Fibroblast of skin of right quadriceps (primary cell): ENCODE data around the gene AZU1.
A peak's percentile ranks its signal among the peaks of the same experiment; 100 is the strongest.

Experiments
- DNase-seq: peaks from one replicate; pipeline ENCODE4 v3.0.0-alpha.2; 2013

The AZU1 gene

DNA sequence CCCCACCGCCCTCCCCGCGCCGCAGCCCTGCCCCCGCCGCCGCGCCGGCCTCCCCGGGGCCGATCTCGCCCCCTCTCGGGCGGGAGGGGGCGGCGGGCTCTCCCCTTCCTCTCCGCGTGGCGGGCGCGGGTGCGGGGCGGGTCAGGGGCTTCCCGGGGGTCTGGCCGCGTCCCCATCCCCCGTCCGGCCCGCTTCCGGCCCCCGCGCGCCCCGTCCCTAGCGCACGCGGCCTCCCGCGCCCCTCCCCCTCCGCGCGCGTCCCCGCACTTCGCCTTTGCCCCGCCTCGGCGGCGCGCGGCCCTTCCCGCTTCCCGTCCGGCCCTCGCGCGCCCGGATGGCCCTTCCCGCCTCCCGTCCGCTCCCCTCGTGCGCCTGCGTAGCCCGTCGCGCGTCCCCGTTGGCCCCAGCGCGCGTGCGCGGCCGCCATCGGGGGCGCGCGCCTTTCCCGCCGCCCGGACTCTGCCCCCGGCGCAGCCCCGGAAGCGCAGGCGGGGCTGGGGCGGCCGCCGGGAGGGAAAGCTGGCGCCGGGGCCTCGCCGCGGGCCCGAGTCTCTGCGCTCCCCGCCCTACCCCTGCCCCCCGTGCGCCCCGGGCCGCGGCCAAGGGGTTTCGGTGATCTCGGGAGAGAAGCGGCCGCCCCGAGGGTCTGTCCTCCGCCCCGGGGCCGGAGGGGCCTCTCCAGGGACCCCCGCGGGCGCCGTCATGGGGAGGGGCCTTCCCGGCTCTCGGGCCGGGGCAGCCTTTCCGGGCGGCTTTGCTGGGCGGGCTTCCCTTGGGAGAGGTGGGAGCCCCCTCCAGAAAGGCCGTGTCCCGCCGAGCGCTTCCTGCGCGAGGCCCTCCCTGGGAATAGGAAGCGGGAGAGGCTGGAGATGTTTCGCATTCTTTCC, 29.9 kb upstream of the AZU1 start:
- DNase-seq: peak; percentile 93

DNA sequence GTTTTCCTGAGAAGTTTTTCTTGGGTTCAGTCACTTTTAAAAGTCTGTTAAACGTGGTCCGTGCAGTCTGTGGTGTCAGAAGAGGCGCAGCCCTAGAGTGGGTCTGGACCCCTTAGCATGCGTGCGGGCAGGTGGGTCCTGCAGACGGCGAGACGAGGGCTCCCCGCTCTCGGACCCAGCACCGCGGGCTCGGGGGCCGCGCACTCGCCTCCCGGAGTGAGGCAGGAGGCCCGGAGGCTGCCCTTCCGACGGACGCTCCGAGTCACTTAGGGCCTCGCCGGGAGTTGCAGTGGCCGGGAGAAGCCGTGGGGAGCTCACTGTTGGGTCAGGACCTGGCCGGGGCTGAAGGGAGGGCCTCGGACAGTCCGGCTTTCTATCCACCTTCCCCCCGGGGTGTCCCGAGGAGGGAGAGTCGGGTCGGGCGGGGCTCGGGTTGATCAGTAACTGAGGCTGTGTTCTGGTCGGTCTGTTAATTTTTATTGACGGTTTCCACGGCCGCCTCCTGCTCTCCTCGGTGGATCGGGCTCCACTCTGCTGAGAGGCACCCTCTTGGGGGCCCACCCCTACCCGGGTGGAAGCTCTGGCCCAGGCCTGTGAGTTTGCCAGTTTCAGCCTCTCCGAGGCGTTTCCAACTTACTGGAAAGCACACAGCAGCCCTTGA, 29.1 kb upstream of the AZU1 start:
- no peak for DNase-seq

DNA sequence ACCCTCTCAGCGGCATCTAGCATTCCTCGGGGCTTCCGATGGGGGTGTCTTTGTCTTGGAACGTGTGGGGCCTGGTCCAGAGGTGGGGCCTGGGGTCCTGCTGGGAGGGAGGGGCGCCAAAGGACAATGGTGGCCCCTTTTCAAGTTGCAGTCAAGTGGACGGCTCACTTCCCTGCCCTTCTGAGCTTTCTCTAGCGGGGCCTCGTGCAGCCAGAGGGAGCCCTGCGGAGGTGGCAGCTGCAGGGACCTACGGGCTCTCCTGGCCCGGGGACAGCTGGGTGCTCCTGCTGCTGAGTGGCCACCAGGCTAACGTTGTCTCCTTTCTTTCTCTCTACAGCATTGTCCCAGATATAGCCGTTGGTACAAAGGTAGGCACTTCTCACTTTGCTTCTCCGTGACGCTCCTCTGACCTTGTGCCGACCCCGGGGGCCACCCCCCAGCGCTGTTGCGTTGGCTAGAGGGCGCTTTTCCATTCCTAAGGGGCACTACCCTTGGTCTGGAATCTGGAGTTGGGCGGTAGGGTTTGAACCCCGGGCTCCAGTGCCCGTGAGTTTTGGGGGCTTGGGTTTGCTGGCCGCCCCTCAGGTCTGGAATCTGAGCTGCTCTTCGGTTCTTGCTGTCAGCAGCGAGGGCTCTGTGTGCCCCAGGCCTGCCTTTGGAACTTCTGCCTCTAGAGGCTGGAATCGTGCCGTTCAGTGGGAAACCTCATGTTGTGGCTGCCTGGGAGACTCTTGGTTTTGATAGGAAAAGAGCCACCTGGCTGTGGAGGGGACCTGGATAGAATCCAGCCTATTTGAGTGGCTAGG, 28.4 kb upstream of the AZU1 start:
- DNase-seq: peak; percentile 55

DNA sequence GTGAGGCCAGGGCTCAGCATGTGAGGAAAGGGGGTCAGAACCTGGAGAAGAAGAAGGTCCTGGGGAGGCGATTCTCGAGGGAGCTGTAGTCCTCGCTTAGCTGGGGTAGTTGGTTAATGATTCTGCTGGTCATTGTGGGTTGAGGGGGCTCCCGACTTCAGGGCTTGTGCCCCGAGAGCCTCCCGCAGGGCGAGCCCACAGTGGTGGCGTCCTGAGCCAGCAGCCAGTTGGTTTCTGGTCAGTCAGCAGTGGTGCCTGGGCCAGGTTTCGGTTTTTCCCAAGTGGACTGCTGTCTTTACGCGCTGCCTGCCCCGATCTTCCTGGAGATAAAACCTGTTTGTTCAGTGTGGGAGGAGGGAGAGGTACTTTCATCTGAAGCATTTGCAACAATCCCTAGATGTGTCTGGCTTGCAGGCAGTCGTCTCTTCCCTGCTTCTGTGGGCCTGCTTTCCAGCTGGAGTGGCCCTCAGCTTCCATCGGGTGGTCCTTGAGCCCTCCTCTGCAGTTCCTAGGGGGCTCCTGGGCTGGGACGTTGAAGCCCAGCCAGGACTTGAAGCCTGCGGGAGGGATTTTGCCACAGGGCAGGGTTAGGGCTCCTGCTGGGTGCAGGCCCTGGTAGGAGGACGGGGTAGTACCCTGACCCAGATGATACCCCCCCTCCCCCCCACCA, 27.1 kb upstream of the AZU1 start:
- DNase-seq: no peak

DNA sequence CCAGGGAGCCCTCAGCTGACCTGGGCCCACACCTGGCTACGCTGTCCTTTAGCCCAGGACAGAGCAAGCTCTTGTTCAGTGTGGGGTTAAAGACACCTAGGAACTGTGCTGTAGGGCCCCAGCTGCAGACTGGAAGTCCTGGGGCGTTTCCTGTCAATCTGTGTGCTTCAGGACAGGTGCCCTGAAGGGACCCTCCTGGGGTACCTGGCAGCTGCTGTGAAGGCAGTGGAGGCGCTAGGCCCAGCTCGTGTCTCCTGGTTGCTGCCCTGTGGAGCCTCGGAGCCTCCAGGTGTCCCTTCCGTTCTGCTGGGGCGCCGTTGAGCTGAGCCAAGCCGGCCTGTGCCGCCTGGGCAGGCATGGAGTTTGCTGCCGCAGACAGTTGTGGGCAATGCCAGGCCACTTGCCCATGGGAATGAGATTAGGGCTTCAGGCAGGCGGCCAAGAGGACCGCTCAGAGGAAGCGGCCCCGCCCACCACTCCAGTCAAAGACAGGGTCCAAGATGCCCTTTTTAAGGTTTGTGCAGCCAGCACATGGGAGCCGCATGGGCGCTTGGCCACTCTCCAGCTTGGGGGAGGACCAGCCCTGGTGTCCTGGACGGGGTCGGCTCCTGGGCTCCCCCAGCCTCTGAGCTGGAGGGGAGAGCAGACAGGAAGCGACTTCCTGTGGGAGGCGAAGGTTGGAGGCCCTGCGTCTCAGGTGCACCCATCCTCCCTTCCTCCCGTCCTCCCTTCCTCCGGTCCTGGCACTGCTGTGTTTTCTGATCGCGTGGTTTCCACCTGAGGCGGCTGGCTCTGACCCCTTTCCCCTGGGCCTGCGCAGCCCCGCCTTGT, 26.4 kb upstream of the AZU1 start:
- DNase-seq: peak; percentile 20

DNA sequence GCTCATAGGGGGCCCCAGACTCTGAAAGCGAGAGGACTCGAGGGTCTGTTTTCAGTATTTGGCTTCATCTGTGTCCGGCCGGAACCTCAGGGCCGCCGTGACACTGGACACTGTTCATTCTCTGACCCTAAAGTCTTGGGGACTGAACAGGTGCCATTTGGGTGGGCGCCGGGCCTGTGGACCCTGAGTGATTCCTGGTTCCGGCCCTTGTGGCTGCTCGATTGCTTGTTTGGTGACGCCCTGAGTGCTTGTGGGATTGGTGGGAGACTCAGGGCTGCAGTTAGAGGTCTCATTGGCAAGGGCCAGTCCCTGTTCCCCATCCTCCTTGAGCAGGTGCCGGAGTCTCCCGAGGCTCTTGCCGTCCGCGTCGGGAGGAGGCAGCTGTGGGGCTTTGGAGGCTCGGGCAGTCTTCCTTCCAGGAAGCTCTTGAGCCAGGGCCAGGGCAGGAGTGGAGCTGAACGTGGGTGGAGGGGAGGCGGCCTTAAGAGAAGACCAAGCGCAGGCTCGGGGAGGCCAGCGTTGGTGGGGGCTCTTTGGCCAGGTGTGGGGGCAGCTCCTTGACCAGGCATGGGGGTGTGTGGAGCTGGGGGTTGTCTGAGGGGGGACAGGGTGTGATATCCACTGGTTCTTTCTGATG, 25.7 kb upstream of the AZU1 start:
- no peak for DNase-seq

DNA sequence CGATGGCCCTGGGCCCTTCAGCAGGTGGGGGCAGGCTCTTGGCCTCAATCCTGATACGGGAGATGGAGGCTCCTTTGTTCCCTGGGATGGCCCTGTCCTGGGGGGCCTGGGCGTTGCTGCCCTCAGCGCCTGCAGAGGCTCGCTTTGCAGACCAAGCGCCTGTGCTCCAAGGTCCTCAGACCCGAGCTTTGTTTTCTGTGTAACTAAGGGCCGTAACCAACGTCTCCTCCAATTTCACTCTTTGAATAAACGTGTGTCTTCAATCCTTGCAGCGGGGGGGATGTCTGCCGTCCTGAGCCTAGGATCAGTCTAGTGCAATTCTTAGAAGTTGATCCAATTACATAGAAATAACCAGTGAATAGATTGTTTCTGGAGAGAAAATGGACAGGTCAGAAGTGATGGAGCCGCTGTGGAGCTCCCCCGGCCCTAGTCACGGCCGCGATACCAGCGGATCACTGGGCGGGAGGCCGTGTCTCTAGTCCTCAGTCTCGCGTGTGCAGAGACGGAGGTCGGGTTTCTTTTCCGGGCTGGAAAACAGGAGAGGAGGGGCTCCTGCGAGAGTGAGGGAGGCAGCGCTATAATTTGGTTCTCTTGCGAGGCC, 25.0 kb upstream of the AZU1 start:
- DNase-seq: peak; percentile 22

DNA sequence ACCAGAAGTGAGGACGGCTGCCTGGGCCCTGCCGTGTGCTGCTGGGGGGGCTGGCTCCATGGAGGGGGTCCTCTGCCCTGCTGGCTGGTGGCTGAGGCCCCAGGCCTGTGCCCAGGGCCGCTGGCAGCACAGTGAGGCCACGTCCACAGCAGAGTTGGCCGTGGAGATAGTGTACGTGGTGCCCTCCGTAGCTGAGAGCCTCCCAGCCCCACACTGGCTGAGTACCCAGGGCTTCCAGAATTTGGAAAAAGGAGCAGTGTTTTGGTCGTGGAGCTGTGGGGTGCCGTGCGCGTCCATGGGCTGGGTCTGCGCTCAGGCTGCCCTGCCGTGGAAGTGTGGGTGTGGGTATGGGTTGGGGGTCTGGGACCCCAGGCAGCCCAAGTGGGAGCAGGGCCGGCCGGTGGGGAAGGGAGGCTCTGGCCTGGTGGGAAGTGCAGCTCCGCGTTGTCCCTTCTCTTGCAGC, 24.5 kb upstream of the AZU1 start:
- DNase-seq: no peak

DNA sequence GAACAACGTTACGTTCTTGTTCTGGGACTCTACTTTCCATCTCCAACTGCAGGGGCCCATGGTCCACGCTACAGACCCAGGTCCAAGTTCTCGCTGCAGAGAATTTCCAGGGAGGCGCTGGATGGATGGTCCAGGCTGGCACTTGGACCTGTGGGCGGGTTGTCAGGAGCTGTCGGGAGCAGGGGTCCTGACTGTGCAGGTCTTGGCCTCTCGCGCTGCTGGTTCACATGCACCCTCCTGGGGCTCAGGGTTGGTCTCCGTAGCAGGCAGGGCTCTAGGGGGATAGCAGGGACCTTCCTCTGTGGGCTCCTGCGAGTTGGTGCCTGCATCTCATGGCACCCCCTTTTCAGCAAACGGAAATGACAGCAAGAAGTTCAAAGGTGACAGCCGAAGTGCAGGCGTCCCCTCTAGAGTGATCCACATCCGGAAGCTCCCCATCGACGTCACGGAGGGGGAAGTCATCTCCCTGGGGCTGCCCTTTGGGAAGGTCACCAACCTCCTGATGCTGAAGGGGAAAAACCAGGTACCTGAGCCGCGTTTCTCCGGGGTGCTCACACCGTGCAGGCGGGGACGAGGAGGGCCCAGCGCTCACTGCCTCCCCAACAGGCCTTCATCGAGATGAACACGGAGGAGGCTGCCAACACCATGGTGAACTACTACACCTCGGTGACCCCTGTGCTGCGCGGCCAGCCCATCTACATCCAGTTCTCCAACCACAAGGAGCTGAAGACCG, 23.8 kb upstream of the AZU1 start:
- DNase-seq: no peak

DNA sequence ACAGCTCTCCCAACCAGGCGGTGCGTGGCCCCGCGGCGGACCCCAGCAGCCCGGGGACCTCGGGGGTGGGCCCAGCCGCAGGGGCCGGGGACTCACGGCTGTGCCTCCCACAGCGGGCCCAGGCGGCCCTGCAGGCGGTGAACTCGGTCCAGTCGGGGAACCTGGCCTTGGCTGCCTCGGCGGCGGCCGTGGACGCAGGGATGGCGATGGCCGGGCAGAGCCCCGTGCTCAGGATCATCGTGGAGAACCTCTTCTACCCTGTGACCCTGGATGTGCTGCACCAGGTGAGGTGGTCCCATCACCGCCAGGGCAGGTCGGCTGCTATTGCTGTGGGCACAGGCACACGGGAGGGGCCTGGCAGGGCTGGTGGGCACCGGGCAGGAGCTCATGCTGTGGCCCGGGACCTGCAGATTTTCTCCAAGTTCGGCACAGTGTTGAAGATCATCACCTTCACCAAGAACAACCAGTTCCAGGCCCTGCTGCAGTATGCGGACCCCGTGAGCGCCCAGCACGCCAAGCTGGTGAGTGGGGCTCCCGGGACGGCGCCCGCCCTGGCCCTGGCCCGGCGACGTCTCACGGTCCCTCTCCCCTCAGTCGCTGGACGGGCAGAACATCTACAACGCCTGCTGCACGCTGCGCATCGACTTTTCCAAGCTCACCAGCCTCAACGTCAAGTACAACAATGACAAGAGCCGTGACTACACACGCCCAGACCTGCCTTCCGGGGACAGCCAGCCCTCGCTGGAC, 23.0 kb upstream of the AZU1 start:
- DNase-seq: no peak

DNA sequence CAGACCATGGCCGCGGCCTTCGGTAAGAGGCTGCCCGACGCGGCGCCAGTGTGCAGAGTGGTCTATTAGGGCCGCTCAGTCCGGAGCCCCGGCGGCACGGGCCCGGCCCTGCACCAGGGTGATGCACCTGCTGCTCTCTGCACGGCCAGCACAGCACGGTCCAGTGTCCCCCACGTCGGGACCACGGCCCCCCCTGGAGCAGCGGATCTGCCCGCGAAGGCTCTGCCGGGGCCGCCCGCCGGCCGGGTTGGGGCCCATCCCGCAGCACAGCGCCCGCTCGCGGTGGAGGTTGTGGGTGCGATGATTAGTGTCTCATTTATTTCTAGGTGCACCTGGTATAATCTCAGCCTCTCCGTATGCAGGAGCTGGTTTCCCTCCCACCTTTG, 22.5 kb upstream of the AZU1 start:
- DNase-seq: no peak

DNA sequence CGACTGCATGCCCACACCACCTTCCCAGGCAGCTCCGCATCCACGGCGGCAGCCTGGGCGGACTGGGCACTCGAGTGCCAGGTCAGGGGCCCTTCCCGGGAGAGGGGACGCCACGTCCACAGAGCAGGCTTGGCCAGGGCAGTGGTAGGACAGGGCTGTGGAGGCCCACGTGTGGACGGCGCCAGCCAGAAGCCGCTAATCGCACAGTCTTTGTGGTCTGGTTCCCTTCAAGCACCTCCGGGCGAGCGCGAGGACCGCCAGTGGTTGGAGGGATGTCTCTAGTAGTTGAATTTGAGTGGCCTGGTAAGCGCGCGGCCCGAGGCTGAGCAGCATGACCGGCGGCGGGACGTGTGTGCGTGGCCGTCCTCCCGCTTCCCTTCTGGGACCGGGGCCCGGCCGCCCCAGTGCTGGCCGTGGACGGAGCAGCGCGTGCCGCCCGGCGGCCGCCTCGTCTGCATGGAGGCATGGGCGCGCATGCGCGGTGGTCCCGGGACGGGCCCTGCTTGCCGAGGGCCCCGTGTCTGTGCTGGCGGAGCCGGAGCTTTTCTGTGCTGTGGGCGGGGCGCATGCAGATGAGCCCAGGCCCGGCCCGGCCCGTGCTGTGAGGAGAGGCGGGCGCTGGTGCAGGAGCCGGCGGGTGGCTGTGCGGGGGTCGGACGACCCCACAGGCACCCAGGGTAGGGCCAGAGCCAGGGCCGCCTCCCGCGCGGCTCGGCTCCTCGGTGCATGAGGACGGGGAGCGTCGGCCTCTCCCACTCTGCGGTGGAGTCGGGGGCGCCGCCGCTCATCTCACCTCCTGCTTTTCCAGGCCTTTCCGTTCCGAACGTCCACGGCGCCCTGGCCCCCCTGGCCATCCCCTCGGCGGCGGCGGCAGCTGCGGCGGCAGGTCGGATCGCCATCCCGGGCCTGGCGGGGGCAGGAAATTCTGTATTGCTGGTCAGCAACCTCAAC, 21.8 kb upstream of the AZU1 start:
- DNase-seq: no peak

DNA sequence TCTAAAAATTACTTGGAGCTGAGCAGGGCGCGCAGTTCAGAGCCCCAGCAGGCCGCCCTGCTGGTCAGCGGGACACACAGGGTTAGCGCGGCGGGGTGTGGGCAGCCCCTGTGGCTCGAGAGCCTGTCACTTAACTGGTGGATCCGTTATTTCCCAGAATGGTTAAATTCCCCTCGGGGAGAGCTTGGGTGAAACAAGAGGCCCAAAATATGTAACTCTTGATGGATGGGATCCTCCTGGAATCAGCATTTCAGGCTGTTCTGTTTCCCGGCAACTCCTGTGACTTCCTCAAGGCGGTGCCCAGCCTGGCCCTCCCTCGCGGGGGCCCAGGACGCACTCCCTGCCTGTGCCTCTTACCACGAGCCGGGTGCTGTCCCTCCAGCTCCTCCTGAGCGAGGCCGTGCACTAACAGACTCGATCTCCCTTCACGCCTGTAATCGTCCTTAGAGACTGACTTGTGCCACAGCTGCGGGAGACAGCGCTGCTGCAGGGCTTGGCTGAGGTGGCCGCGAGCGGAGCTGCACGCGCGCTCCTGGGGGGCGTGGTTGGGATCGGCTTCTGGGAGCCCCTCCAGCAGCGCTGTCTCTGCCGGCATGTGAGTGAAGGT, 20.7 kb upstream of the AZU1 start:
- DNase-seq: no peak

DNA sequence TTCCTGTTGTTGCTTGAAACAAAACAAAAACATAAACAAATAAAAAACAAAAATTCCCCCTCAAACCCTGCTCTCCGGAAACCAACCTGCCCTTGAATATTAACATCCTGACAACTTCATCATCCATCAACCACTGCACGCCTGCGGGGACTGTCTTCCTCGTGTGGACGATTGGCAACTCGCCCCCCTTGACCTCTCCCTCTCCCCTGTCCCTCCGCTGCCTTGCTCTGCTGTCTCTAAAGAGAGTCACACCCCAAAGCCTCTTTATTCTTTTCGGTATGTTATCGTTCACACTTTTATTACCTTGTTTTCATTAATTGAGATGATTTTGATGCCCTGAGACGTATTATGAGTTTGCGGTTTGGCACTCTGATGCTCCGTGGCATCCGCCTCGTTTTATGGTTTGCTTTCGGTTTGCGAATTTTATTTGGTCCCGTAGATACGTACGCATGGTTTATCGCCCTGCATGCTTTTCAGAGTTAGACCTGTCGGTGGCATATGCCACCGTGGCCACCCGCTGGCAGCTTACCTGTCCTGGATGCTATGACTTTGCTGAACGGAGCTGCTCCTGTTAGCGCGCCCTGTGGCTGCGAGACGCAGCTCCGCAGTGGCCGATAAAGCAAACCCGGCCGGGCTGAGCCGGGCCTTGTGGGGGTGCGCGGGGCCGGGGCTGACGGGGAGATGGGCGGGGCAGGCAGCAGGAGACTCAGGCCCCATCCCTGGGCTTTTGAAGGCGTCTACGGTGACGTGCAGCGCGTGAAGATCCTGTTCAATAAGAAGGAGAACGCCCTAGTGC, 19.8 kb upstream of the AZU1 start:
- no peak for DNase-seq

DNA sequence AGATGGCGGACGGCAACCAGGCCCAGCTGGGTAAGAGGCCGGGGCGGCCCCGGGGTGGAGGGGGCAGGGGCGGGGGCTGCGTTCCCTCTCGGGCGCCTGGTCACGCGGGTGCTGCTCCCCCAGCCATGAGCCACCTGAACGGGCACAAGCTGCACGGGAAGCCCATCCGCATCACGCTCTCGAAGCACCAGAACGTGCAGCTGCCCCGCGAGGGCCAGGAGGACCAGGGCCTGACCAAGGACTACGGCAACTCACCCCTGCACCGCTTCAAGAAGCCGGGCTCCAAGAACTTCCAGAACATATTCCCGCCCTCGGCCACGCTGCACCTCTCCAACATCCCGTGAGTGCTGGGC, 19.2 kb upstream of the AZU1 start:
- DNase-seq: no peak

DNA sequence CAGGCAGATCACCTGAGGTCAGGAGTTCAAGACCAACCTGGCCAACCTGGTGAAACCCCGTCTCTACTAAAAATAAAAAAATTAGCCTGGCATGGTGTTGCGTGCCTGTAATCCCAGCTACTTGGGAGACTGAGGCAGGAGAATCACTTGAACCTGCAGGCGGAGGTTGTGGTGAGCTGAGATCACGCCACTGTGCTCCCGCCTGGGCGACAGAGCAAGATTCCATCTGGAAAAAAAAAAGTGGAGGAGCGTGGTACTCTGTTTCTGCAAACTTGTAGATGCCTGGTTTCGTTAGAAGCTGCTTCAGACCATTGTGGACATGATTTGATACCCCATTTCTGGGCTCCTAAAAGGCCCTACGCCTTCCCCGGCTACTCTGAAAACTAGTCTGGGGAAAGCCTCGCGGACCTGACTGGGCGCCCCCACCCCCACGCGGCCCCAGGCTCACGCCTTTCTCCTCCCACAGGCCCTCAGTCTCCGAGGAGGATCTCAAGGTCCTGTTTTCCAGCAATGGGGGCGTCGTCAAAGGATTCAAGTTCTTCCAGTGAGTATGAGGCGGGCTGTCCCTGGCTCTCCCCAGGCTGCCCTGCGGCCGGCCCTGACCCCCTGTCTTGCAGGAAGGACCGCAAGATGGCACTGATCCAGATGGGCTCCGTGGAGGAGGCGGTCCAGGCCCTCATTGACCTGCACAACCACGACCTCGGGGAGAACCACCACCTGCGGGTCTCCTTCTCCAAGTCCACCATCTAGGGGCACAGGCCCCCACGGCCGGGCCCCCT, 17.4 kb upstream of the AZU1 start:
- DNase-seq: no peak
